Omental fat pad (tissue), 4 donors: ENCODE measurements around the gene LIMA1. TPM values are rescaled to one million over a fixed set of nuclear protein-coding genes. Genes with fewer than 3 reads are reported as not detected.

Experiments
- ATAC-seq: fragments of 150-250 bp; one replicate; pipeline ENCODE4 v1.9.1; 2016; ENCODE audit warnings: mild to moderate bottlenecking, moderate library complexity; ENCODE audit not compliant: low FRiP score
- DNase-seq: peaks from one replicate; pipeline ENCODE4 v3.0.0-alpha.2; 2019; ENCODE audit warnings: low spot score
- total RNA-seq, 4 donors: library from RNA; depleted of rRNA; stranded (reverse); fragments of >200 nt; gene quantifications; one replicate each; pipeline ENCODE4 v1.1.0, GENCODE V29; 2016
- TF ChIP-seq, protein P1 (sequence below), 3 donors: fragments of 450-650 bp; IDR thresholded peaks; one replicate each; pipeline ENCODE4 v1.5.1; 2016 to 2017; ENCODE audit warnings: antibody characterized with exemption in 3 of 3, mild to moderate bottlenecking in 3 of 3, moderate library complexity in 2 of 3

LIMA1 gene
- total RNA-seq, 4 donors from 2014 or later, result 129 to 319 (median 176) TPM

DNA sequence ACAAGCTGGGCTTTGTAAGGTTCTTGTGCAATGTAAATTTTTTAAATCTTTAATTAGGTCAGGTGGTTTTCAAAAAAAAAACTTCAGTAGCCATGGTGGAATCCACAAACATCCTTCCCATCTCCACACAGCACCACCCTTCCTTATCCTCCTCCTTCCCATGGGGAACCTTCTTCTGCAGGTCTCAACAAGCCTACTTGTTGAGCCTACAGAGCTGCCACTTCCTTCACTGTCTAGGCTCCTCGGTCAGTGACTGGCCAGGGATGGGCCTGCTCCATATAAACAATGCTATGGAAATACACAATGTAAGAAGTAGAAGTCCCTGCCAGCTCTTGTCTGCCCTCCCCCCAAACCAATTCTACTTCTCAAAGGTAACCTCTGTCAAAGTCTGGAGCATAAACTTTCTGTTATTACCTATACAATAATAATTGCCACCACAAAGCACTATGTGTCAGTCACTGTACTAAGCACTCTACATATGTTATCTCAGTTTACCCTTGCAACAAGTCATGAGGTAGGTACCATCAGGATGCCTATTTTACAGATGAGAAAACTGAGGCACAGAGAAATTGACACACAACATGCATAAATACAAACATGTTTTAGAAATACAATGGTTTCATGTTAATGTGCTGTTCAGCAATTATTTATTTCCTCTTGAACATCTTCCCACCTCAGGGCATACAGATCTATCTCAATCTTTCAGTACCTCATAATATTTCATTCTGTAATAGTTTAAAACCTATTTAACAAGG is 17.4 kb downstream of the LIMA1 start:
- ATAC-seq (no peak), DNase-seq (no peak)
- TF ChIP-seq, protein P1, sequence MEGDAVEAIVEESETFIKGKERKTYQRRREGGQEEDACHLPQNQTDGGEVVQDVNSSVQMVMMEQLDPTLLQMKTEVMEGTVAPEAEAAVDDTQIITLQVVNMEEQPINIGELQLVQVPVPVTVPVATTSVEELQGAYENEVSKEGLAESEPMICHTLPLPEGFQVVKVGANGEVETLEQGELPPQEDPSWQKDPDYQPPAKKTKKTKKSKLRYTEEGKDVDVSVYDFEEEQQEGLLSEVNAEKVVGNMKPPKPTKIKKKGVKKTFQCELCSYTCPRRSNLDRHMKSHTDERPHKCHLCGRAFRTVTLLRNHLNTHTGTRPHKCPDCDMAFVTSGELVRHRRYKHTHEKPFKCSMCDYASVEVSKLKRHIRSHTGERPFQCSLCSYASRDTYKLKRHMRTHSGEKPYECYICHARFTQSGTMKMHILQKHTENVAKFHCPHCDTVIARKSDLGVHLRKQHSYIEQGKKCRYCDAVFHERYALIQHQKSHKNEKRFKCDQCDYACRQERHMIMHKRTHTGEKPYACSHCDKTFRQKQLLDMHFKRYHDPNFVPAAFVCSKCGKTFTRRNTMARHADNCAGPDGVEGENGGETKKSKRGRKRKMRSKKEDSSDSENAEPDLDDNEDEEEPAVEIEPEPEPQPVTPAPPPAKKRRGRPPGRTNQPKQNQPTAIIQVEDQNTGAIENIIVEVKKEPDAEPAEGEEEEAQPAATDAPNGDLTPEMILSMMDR (IDR thresholded peaks at IDR 0.05), result no peak

DNA sequence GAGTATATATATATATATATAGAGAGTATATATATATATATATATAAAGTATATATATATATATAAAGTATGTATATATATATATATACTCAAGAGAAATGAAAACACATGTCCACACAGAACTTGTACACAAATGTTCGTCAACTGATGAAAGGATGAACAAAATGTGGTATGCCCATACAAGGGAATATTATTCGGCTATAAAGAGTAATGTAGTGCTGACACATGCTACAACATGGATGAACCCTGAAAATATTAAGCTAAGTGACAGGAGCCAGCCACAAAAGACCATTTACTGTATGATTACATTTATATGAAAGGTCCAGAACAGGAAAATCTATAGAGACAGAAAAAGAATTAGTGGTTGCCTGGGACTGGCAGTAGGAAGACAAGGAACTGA is 19.5 kb downstream of the LIMA1 start:
- ATAC-seq (no peak), DNase-seq (no peak)
- TF ChIP-seq, protein P1 (IDR thresholded peaks at IDR 0.05), result no peak

DNA sequence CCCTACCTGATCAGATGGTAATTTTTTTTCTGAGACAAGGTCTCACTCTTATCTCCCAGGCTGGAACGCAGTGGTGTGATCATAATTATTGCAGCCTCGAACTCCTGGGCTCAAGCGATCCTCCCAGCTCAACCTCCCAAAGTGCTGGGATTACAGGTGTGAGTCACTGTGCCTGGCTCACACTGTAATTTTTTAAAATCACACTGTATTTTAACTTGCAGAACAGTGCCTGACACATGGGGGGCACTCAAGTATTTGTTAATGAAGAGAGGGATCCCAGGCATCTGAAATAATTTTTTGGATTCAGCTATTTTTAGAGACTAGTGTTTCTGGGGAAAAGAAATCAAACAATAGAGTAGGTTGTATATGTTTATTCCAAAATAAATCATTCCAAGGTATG is 21.7 kb downstream of the LIMA1 start:
- no peak for DNase-seq
- no peak for ATAC-seq
- TF ChIP-seq, protein P1 (IDR thresholded peaks at IDR 0.05), result no peak

DNA sequence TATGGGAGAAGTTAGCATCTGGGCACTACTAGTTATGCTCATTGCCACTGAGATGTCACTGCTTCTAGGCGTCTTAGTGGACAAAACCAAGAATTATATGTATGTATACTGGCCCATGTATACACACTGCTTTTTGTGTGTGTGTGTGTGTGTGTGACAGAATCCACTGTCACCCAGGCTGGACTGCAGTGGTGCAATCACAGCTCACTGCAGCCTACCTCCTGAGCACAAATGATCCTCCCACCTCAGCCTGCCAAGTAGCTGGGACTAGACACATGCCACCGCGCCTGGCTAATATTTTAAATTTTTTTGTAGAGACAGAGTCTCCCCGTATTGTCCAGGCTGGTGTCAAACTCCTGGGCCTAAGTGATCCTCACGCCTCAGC is 25.2 kb downstream of the LIMA1 start:
- ATAC-seq, result no peak
- no peak for DNase-seq
- TF ChIP-seq, protein P1 (IDR thresholded peaks at IDR 0.05), result no peak

DNA sequence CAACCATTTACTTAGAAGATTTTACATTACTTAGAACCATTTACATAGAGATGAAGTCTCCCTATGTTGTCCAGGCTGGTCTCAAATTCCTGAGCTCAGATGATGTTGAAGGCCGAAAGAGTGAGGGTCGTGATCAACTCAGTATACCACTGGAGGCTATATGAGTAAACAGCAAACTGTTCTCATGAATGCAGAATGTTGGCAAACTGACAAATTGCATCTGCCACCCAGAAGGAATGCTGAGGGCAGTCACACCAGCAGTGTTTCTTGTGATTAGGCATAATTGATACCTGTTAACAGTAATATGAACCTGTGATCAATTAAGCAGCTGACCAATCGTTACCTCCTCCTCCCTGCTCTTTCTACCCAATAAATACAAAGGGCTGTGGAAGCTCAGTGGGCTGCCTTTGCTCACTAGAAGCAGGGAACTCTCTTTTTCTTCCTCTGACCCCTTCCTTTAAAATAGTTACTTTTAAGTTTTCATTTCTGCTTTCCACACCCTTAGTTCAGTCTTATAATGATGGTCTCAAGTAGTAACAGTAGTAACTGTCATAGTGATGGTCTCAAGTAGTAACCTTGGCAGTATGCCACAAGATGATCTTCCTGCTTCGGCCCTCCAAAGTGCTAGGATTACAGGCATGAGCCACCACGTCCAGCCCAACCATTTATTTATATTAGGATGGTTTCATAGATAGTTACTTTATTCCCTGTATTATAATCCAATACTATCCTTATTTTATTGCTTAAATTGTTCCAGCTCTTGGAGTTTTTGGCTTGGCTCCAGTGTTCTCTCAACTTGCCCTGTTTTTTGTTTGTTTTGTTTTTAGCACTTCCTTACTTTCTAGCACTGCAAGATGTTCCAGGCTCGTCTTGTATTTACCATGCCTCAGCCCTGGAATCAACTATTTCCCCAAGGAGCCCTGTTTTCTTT is 25.8 kb downstream of the LIMA1 start:
- ATAC-seq (peak; percentile 54), DNase-seq (no peak)
- TF ChIP-seq, protein P1 (IDR thresholded peaks at IDR 0.05), result no peak

DNA sequence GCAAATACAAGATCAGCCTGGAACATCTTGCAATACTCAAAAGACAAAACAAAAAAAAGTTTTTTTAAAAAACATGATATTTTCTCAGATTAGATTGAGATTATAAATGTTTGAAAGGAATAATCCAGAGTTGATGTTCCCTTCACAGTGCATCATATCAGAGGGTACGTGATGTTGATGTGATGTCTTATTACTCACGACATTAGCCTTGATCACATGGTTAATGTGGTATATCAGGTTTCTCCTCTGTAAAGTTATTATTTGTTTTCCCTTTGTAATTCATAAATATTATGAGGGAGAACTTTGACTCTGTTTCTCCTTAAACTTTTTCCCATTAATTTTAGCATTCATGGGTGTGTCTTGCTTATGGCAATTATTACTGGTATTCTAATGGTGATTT is 26.6 kb downstream of the LIMA1 start:
- DNase-seq (no peak), ATAC-seq (no peak)
- TF ChIP-seq, protein P1 (IDR thresholded peaks at IDR 0.05), result no peak
